Measurements from ENCODE around the gene ACP2. TPM values are rescaled to one million over a fixed set of nuclear protein-coding genes. Genes with fewer than 3 reads are reported as not detected.

Gene ACP2
- total and polyA plus RNA-seq, 4 donors = 40.3 to 94.4 (median 79.3) TPM

DNA sequence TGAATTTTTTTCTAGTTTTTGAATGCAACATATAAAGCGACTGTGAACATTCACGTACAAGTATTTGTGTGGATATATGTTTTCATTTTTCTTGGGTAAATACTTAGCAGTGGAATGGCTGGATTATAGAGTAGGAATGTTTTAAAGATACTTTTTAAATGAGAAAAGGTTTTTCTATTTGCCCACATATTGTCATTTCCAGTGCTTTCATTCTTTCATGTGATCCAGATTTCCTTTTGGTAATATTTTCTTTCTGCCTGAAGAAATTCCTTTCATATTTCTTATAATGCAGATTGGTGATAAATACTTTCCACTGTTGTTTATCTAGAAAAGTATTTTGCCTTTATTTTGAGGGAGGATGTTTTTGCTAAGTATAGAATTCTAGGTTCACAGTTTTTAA is 25.9 kb downstream of the ACP2 start:
- no peak overlapping the region for H3K27ac ChIP-seq (ENCODE audit: low read depth in 1 of 2, low read length in 2 of 2)
- H3K27me3 ChIP-seq (ENCODE audit: control insufficient read depth in 4 of 4, insufficient read depth in 4 of 4, low read length in 3 of 4) = no peaks in the 10 kb centered on the region
- no peaks in the 10 kb centered on the region for H3K9me3 ChIP-seq (ENCODE audit: control insufficient read depth in 4 of 4, low read length in 3 of 4)
- TF ChIP-seq, protein P1, sequence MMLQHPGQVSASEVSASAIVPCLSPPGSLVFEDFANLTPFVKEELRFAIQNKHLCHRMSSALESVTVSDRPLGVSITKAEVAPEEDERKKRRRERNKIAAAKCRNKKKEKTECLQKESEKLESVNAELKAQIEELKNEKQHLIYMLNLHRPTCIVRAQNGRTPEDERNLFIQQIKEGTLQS (IDR thresholded peaks at IDR 0.05) = no peak
- no peak for TF ChIP-seq GABPA (IDR thresholded peaks at IDR 0.05 in 1 of 2, conservative IDR thresholded peaks at IDR 0.05 in 1 of 2)
- no peak for TF ChIP-seq TAF1 (conservative IDR thresholded peaks at IDR 0.05)
- no peak for TF ChIP-seq FOXA1 (IDR thresholded peaks at IDR 0.05)
- no peak for TF ChIP-seq HNF4G (IDR thresholded peaks at IDR 0.05)
- TF ChIP-seq, protein P2, sequence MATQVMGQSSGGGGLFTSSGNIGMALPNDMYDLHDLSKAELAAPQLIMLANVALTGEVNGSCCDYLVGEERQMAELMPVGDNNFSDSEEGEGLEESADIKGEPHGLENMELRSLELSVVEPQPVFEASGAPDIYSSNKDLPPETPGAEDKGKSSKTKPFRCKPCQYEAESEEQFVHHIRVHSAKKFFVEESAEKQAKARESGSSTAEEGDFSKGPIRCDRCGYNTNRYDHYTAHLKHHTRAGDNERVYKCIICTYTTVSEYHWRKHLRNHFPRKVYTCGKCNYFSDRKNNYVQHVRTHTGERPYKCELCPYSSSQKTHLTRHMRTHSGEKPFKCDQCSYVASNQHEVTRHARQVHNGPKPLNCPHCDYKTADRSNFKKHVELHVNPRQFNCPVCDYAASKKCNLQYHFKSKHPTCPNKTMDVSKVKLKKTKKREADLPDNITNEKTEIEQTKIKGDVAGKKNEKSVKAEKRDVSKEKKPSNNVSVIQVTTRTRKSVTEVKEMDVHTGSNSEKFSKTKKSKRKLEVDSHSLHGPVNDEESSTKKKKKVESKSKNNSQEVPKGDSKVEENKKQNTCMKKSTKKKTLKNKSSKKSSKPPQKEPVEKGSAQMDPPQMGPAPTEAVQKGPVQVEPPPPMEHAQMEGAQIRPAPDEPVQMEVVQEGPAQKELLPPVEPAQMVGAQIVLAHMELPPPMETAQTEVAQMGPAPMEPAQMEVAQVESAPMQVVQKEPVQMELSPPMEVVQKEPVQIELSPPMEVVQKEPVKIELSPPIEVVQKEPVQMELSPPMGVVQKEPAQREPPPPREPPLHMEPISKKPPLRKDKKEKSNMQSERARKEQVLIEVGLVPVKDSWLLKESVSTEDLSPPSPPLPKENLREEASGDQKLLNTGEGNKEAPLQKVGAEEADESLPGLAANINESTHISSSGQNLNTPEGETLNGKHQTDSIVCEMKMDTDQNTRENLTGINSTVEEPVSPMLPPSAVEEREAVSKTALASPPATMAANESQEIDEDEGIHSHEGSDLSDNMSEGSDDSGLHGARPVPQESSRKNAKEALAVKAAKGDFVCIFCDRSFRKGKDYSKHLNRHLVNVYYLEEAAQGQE (IDR thresholded peaks at IDR 0.05) = no peak
- no peak for TF ChIP-seq RXRA (IDR thresholded peaks at IDR 0.05)
- TF ChIP-seq, protein P3, sequence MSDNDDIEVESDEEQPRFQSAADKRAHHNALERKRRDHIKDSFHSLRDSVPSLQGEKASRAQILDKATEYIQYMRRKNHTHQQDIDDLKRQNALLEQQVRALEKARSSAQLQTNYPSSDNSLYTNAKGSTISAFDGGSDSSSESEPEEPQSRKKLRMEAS (IDR thresholded peaks at IDR 0.05) = no peak
- TF ChIP-seq RAD21 (IDR thresholded peaks at IDR 0.05) = no peak
- TF ChIP-seq HNF4A (conservative IDR thresholded peaks at IDR 0.05) = no peak
- no peak for TF ChIP-seq YY1 (IDR thresholded peaks at IDR 0.05)
- no peak for TF ChIP-seq SP1 (IDR thresholded peaks at IDR 0.05)
- TF ChIP-seq, protein P4, sequence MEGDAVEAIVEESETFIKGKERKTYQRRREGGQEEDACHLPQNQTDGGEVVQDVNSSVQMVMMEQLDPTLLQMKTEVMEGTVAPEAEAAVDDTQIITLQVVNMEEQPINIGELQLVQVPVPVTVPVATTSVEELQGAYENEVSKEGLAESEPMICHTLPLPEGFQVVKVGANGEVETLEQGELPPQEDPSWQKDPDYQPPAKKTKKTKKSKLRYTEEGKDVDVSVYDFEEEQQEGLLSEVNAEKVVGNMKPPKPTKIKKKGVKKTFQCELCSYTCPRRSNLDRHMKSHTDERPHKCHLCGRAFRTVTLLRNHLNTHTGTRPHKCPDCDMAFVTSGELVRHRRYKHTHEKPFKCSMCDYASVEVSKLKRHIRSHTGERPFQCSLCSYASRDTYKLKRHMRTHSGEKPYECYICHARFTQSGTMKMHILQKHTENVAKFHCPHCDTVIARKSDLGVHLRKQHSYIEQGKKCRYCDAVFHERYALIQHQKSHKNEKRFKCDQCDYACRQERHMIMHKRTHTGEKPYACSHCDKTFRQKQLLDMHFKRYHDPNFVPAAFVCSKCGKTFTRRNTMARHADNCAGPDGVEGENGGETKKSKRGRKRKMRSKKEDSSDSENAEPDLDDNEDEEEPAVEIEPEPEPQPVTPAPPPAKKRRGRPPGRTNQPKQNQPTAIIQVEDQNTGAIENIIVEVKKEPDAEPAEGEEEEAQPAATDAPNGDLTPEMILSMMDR (IDR thresholded peaks at IDR 0.05; ENCODE audit: low read depth, low read length, missing input control) = no peak
- no peak for TF ChIP-seq JUND (IDR thresholded peaks at IDR 0.05)
- TF ChIP-seq NR2F2 (IDR thresholded peaks at IDR 0.05) = no peak
- no peak for TF ChIP-seq FOXA2 (IDR thresholded peaks at IDR 0.05)
- TF ChIP-seq, protein P5, sequence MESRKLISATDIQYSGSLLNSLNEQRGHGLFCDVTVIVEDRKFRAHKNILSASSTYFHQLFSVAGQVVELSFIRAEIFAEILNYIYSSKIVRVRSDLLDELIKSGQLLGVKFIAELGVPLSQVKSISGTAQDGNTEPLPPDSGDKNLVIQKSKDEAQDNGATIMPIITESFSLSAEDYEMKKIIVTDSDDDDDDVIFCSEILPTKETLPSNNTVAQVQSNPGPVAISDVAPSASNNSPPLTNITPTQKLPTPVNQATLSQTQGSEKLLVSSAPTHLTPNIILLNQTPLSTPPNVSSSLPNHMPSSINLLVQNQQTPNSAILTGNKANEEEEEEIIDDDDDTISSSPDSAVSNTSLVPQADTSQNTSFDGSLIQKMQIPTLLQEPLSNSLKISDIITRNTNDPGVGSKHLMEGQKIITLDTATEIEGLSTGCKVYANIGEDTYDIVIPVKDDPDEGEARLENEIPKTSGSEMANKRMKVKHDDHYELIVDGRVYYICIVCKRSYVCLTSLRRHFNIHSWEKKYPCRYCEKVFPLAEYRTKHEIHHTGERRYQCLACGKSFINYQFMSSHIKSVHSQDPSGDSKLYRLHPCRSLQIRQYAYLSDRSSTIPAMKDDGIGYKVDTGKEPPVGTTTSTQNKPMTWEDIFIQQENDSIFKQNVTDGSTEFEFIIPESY (IDR thresholded peaks at IDR 0.05) = no peak
- 96% methylated on average over 2 of the region's 2 CpGs for WGBS
- no peak overlapping the region for H3K9ac ChIP-seq (ENCODE audit: low read depth in 1 of 2, low read length in 2 of 2)
- peaks cover 0 to 6% (median 0%) of the 10 kb centered on the region in 4 donors for H3K36me3 ChIP-seq (ENCODE audit: control insufficient read depth in 4 of 4, insufficient read depth in 3 of 4, low read depth in 1 of 4, low read length in 3 of 4)
- no peak overlapping the region for H3K4me3 ChIP-seq (ENCODE audit: low read depth in 1 of 3, low read length in 3 of 3)
- no peak for DNase-seq (ENCODE audit: low spot score)
- peaks cover 0 to 2% (median 0%) of the 10 kb centered on the region in 4 donors for H3K4me1 ChIP-seq (ENCODE audit: control insufficient read depth in 4 of 4, insufficient read depth in 4 of 4, low read length in 3 of 4)
